ENCODE measurements around the gene CREG2. TPM values are rescaled to one million over a fixed set of nuclear protein-coding genes. Genes with fewer than 3 reads are reported as not detected.
"Not testable (repeated sequence)": the region's sequence is repeated elsewhere in the genome, so short reads cannot be mapped to it uniquely, and the experiment has no call there.

CREG2 gene
- total and polyA plus RNA-seq, 2 donors (not counting 1 experiment from before 2014, with no cell fraction given) = 0.10 TPM; not detected in 1

- Histone ChIP-seq H3K4me1 (ENCODE audit: control insufficient read depth in 2 of 2, insufficient read depth in 2 of 2, low read length in 2 of 2) (no peaks in the 10 kb centered on the region), H3K36me3 (replicated peaks in 1 of 2; ENCODE audit: control extremely low read depth in 1 of 2, control insufficient read depth in 1 of 2, extremely low read depth in 1 of 2, insufficient read depth in 2 of 2, low read length in 1 of 2) (no peaks in the 10 kb centered on the region), H4K20me1 (ENCODE audit: control insufficient read depth, insufficient read depth, low read length, poor library complexity, severe bottlenecking) (no peaks in the 10 kb centered on the region), H3K27ac (ENCODE audit: low read length in 2 of 2) (no peak overlapping the region), H3K4me3 (ENCODE audit: control extremely low read depth in 1 of 5, extremely low read depth in 1 of 5, insufficient read depth in 1 of 5, low read depth in 2 of 5, low read length in 4 of 5) (no peak overlapping the region), H3K27me3 (replicated peaks in 1 of 4; ENCODE audit: control extremely low read depth in 1 of 4, control insufficient read depth in 3 of 4, insufficient read depth in 4 of 4, low read length in 3 of 4) (peaks cover 0 to 2% (median 0%) of the 10 kb centered on the region in 4 experiments), H3K9ac (ENCODE audit: low read length) (no peak overlapping the region), H3K9me3 (ENCODE audit: control extremely low read depth in 1 of 3, control insufficient read depth in 2 of 3, insufficient read depth in 1 of 3, low read length in 2 of 3) (no peaks in the 10 kb centered on the region), H3K4me2 (replicated peaks; ENCODE audit: low read depth, low read length, poor library complexity, severe bottlenecking) (no peak overlapping the region), H2AFZ (ENCODE audit: insufficient read depth, low read depth, low read length, poor library complexity, severe bottlenecking) (no peak overlapping the region), H3K79me2 (ENCODE audit: control insufficient read depth, insufficient read depth, low read length) (no peaks in the 10 kb centered on the region)
- Mint-ChIP-seq H3K4me1 (peaks cover 2% of the 10 kb centered on the region), H3K27me3 (peaks cover 5% of the 10 kb centered on the region), H3K27ac (no peak overlapping the region), H3K4me3 (no peak overlapping the region), H3K9me3 (ENCODE audit: insufficient read depth) (no peaks in the 10 kb centered on the region)
- ChIA-PET POLR2A (no interaction called here), CTCF (interaction anchor here (1.3 to 1.5 kb wide), 2 partner anchors 12 to 477 kb away, joined by 3 to 8 read pairs; no protein-coding TSS in a partner anchor)
- 98% methylated on average over 20 of the region's 21 CpGs for WGBS (ENCODE audit: insufficient coverage)
- DNase-seq (no peak), ATAC-seq (ENCODE audit: low read depth) (no peak)
- TF ChIP-seq CTCF (IDR thresholded peaks at IDR 0.05) (no peak), EZH2 (IDR thresholded peaks at IDR 0.05; ENCODE audit: borderline replicate concordance, insufficient read depth, low read depth, low read length, poor library complexity, severe bottlenecking) (no peak)
- intact Hi-C loops (cut with micrococcal nuclease) = no loop called here
Observed at GRCh38 chr2:101354420-101355311, 32.6 kb downstream of the CREG2 start.

GRCh38 chr2:101352631-101353030 lies 34.7 kb downstream of the CREG2 start:
- H3K27me3 ChIP-seq (replicated peaks in 1 of 4; ENCODE audit: control extremely low read depth in 1 of 4, control insufficient read depth in 3 of 4, insufficient read depth in 4 of 4, low read length in 3 of 4); H3K4me3 ChIP-seq (ENCODE audit: control extremely low read depth in 1 of 5, extremely low read depth in 1 of 5, insufficient read depth in 1 of 5, low read depth in 2 of 5, low read length in 4 of 5); H3K27ac ChIP-seq (ENCODE audit: low read length in 2 of 2); H3K79me2 ChIP-seq (ENCODE audit: control insufficient read depth, insufficient read depth, low read length); H3K4me3 Mint-ChIP-seq; H3K27me3 Mint-ChIP-seq; H3K4me1 Mint-ChIP-seq; H2AFZ ChIP-seq (ENCODE audit: insufficient read depth, low read depth, low read length, poor library complexity, severe bottlenecking); POLR2A ChIA-PET; H3K36me3 ChIP-seq (replicated peaks in 1 of 2; ENCODE audit: control extremely low read depth in 1 of 2, control insufficient read depth in 1 of 2, extremely low read depth in 1 of 2, insufficient read depth in 2 of 2, low read length in 1 of 2); H3K27ac Mint-ChIP-seq; H3K4me1 ChIP-seq (ENCODE audit: control insufficient read depth in 2 of 2, insufficient read depth in 2 of 2, low read length in 2 of 2); H4K20me1 ChIP-seq (ENCODE audit: control insufficient read depth, insufficient read depth, low read length, poor library complexity, severe bottlenecking); DNase-seq; H3K9ac ChIP-seq (ENCODE audit: low read length); H3K4me2 ChIP-seq (replicated peaks; ENCODE audit: low read depth, low read length, poor library complexity, severe bottlenecking); intact Hi-C loops (cut with micrococcal nuclease); H3K9me3 Mint-ChIP-seq (ENCODE audit: insufficient read depth); H3K9me3 ChIP-seq (ENCODE audit: control extremely low read depth in 1 of 3, control insufficient read depth in 2 of 3, insufficient read depth in 1 of 3, low read length in 2 of 3); ATAC-seq (ENCODE audit: low read depth): not testable (repeated sequence)
- CTCF ChIA-PET = interaction anchor here (1.3 kb wide), 1 partner anchor 10 kb away, joined by 4 read pairs; no protein-coding TSS in a partner anchor
- WGBS (ENCODE audit: insufficient coverage) = 96% methylated on average over 3 of the region's 4 CpGs

Data from B cell (primary cell).